ENCODE data around the gene CFAP20.
A peak's percentile ranks its signal among the peaks of the same experiment; 100 is the strongest.

Gene CFAP20

GRCh38 chr16:58128181-58128631, 975 bp downstream of the CFAP20 start:
- Histone ChIP-seq H3K4me2 (ENCODE audit: low read length) (peak overlapping the region; percentile 96), H3K4me1 (ENCODE audit: control insufficient read depth, low read length) (peaks cover 45% of the 10 kb centered on the region), H3K9me2 (replicated peaks; ENCODE audit: control insufficient read depth, low read length) (no peaks in the 10 kb centered on the region), H3K79me2 (ENCODE audit: control insufficient read depth, low read length) (peaks cover 57% of the 10 kb centered on the region), H3K36me3 (ENCODE audit: control insufficient read depth, low read length) (peaks cover 17% of the 10 kb centered on the region), H3K27me3 (ENCODE audit: control insufficient read depth, low read length) (no peaks in the 10 kb centered on the region), H3F3A (ENCODE audit: control insufficient read depth, insufficient read depth) (peaks cover 8% of the 10 kb centered on the region), H3K27ac (ENCODE audit: low read depth, low read length) (no peak overlapping the region), H4K20me1 (ENCODE audit: control insufficient read depth, insufficient read depth, low read depth, low read length) (peaks cover 38% of the 10 kb centered on the region), H3K9me3 (ENCODE audit: control insufficient read depth, insufficient read depth, low read length) (no peaks in the 10 kb centered on the region), H3K4me3 (ENCODE audit: low read length) (peak overlapping the region; percentile 77)
- TF ChIP-seq EZH2phosphoT487 (IDR thresholded peaks at IDR 0.05; ENCODE audit: borderline replicate concordance, low read length) = no peak
- TF ChIP-seq CTCF (IDR thresholded peaks at IDR 0.05; ENCODE audit: low read depth, low read length, poor library complexity, severe bottlenecking) = no peak

GRCh38 chr16:58127634-58128033, 1.5 kb downstream of the CFAP20 start:
- H3K9me2 ChIP-seq (replicated peaks; ENCODE audit: control insufficient read depth, low read length) = no peaks in the 10 kb centered on the region
- peaks cover 62% of the 10 kb centered on the region for H3K79me2 ChIP-seq (ENCODE audit: control insufficient read depth, low read length)
- H3K9me3 ChIP-seq (ENCODE audit: control insufficient read depth, insufficient read depth, low read length) = no peaks in the 10 kb centered on the region
- peaks cover 8% of the 10 kb centered on the region for H3F3A ChIP-seq (ENCODE audit: control insufficient read depth, insufficient read depth)
- H3K36me3 ChIP-seq (ENCODE audit: control insufficient read depth, low read length) = peaks cover 17% of the 10 kb centered on the region
- H3K4me3 ChIP-seq (ENCODE audit: low read length) = peak overlapping the region; percentile 77
- H3K27me3 ChIP-seq (ENCODE audit: control insufficient read depth, low read length) = no peaks in the 10 kb centered on the region
- peaks cover 45% of the 10 kb centered on the region for H3K4me1 ChIP-seq (ENCODE audit: control insufficient read depth, low read length)
- TF ChIP-seq EZH2phosphoT487 (IDR thresholded peaks at IDR 0.05; ENCODE audit: borderline replicate concordance, low read length) (no peak), CTCF (IDR thresholded peaks at IDR 0.05; ENCODE audit: low read depth, low read length, poor library complexity, severe bottlenecking) (peak; percentile 29)
- no peak overlapping the region for H3K27ac ChIP-seq (ENCODE audit: low read depth, low read length)
- peak overlapping the region; percentile 96 for H3K4me2 ChIP-seq (ENCODE audit: low read length)
- H4K20me1 ChIP-seq (ENCODE audit: control insufficient read depth, insufficient read depth, low read depth, low read length) = peaks cover 38% of the 10 kb centered on the region

GRCh38 chr16:58127033-58127556, 2.1 kb downstream of the CFAP20 start:
- H3K9me3 ChIP-seq (ENCODE audit: control insufficient read depth, insufficient read depth, low read length) = no peaks in the 10 kb centered on the region
- no peaks in the 10 kb centered on the region for H3K9me2 ChIP-seq (replicated peaks; ENCODE audit: control insufficient read depth, low read length)
- peaks cover 68% of the 10 kb centered on the region for H3K79me2 ChIP-seq (ENCODE audit: control insufficient read depth, low read length)
- peak overlapping the region; percentile 77 for H3K4me3 ChIP-seq (ENCODE audit: low read length)
- peaks cover 8% of the 10 kb centered on the region for H3F3A ChIP-seq (ENCODE audit: control insufficient read depth, insufficient read depth)
- TF ChIP-seq EZH2phosphoT487 (IDR thresholded peaks at IDR 0.05; ENCODE audit: borderline replicate concordance, low read length) (no peak), CTCF (IDR thresholded peaks at IDR 0.05; ENCODE audit: low read depth, low read length, poor library complexity, severe bottlenecking) (peak; percentile 60)
- H3K27me3 ChIP-seq (ENCODE audit: control insufficient read depth, low read length) = no peaks in the 10 kb centered on the region
- peaks cover 38% of the 10 kb centered on the region for H4K20me1 ChIP-seq (ENCODE audit: control insufficient read depth, insufficient read depth, low read depth, low read length)
- H3K36me3 ChIP-seq (ENCODE audit: control insufficient read depth, low read length) = peaks cover 17% of the 10 kb centered on the region
- no peak overlapping the region for H3K27ac ChIP-seq (ENCODE audit: low read depth, low read length)
- peak overlapping the region; percentile 96 for H3K4me2 ChIP-seq (ENCODE audit: low read length)
- H3K4me1 ChIP-seq (ENCODE audit: control insufficient read depth, low read length) = peaks cover 49% of the 10 kb centered on the region
